Fibroblast of skin of left biceps (primary cell): ENCODE data around the gene HOXA2.

ENCODE experiments used
- DNase-seq, 2 experiments: peaks; one replicate each; pipeline ENCODE4 v3.0.0-alpha.2; 2013; ENCODE audit warnings: low read depth in 2 of 2

The HOXA2 gene

DNA sequence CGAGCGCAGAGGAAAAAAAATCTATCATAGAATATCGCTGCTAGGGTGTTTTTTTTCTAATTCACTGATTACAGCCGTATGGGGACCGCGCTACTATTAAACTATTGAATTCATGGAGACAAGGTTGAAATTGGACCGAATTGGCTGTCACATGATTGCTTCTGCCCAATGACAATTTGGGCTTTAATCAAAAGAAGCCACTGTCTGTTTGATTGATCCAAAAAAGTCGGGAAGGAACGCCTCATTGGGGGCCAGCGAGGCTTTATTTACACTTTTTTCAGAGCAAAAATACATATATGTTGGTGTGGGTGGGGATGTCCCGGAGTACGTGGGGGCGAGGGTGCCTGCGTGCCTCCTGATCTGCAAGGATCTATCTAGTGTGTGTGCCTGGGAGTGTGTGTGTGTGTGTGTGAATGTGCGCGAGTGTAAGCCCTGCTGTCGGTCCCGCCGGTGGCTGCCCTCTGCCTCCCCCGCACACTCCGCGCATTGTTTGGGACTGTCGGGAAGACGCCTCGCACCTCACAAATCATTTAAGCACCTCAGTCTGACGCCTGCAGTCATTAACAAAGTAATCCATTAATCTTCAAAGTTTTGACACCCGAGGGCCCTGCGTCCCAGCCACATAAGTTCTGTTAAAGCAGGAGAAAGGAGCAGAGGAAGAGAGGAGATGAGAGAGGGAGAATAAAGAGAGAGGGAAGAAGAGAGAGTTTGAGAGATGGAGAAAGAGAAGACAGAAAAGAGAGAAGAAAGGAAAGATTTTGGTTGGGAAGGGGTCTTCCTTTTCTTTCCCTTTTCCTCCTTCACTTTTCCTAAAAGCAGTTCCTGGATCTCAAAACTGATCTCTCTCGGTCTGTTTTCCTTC lies at the start of gene HOXA2:
Gene HOXA2, minus strand, starts transcription at position 103 of the 862 bp plus-strand sequence. CDS start 183 bp downstream, outside the sequence.
- DNase-seq: no peak

DNA sequence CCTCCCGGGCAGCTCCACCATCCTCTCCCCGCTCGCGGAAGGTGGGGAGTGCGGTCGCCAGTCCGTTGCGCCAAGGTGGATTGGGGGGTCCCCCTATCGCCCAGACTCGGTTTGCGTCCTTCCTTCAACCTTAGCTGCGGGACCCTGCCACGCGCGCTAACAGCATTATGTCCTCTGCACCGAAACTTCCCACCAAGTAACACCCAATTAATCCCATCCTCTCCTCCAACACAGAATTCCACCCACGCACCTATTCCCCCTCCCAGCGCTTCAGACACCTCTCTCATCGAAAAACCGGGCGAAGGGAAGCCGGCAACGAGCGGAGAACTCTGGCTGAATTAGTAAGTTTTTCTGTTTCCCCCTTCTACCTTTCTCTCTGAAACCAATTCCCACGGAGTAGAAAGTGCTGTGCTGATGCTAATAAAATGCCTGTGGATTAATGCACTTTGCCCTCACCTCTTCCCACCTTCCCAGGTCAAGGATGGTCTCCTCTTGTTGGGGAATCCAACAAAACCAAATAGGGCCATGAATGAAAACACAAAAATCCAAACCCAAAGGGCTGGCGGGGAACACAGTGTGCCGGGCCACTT lies 49.0 kb upstream of the HOXA2 start:
- DNase-seq: no peak

DNA sequence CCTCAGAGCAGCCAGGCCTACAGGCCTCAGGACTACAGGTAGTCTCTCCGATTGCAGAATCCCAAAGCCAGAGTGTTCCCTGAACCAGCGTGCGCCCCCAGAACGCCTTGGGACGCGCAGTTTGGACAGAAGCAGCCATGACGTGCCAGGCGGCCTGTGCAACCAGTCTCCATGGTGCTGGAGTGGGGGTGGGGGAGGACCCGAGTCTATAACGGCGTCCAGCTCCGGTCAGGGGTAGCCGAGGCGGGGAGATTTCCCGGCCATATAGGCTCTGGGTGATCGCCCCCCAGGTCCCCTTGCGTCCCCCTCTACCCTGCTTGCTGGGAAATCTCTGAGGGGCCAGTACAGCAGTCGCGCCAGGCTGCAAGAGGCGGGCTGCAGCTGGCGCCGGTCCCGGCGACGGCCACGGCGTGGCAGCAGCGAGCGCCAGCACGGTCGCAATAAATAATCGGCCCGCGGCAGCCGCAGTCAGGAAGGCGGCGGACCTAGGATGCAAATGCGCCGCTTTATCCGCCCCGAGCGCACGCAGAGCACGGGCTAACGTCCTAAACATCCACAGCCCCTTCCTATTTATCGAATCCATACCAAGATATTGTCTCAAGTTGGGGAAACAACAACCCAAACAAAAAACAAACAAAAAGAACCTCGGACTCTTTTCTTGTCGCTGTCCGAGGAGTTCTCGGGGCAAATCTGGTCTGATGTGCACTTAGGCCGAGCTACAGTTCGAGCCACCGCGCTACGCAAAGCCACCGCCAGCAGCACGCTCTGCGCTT lies 48.3 kb upstream of the HOXA2 start:
- peak in 1 of 2 experiments; percentile 53 for DNase-seq

DNA sequence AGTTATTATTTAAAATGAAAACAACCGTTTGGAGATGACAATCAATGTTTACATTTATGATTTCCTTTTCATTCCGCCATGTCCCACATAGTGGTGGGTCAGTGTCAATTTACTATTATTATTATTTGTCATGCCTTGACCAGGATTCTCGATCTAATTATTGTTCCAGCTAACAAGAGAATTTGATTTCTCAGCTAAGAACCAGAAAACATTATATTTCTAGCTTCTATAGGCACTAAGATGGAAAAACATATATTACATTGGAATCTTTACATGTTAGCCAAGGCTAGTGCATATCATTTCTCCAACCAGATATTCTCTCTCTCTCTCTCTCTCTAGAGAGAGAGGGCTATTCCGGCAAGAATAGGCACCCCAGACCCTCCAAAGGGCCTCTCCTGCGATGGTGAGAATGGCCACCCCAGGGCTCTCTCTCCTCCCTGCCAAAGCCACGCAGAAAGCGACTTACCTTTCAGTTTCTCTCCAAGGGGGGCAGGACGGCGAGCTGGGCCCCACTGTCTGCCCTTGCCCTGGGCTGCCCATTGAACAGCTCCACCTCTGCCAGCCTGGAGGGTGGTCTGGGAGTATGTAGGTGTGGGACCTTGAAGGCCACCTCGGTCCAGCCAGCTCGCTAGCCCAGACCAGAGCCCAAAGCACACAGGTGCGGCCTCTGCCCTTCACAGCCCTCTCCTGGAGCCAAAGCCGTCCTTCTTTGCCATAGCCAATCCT lies 47.5 kb upstream of the HOXA2 start:
- no peak for DNase-seq

DNA sequence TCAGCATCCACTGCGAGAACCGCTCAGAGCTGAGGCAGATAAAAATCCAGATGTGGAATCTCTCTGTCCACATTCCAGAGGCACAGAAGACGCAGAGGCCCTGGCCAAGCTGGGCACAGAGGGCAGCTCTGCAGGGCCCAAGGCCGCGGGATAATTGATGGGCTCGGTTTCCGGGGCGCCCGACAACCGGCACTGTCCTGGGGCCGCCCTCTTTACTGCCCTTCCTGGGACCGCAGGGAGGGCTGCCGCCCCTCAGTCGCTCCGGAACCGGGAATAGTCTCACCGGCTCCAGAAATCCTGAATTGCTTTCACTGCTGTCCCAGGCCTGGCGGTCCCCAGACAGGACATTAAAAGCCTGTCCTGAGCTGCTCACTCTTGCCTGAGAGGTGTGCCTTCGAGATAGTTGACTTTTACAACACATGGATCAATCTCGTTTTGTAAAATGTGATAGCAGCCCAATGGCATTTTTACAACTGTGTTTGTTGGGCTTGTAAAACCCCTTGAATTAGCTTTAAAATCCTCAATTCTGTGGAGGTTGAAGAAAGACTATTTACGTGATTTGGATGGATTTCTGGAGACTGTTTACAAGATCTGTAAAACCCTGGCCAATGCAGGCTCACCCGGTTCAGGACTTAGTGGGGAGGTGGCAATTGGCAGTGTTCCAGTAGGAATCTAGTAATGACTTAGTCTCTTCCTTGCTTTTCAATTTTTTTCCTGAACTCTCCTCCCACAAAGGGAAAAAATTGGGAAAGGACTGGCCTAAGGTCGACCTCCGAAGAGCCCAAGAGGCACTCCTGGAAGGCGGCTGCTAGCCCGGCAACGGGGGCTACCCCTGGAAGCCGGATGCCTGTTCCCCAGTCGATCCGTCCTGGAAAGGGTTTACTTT lies 46.5 kb upstream of the HOXA2 start:
- DNase-seq: no peak

DNA sequence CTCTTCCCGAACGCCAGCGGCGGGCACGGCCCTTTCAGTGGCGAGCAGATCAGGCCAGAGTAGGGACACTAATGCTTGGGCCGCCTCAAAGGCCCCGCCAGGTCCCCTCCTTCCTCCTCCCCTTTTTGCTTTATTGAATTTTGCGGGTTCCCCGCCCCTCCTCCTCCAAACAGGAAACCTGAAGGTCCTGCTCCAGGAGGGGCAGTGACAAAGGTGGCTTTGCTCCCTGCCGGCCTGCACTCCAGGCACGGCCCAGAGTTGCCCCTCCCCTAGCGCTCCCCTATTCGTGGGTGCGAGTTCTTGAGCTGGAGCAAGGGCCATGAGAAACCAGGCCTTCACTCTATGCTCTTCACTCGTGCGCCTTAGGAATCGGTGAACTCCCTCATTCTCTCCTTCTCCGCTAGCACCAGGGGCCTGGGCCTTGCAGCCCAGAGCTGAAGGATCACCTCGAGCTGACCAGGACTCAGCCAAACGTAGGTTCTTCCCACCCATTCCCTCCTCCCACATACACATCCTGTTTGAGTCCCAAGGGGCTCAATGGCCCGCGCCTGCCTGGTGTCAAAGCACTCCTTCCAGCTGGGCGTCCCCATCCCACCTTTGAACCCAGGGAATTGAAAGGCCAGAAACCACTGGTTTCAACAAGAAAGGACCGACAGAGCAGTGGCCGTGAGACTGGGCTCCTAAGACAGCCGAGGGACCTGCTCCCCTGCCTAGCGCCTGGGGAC lies 45.7 kb upstream of the HOXA2 start:
- no peak for DNase-seq

DNA sequence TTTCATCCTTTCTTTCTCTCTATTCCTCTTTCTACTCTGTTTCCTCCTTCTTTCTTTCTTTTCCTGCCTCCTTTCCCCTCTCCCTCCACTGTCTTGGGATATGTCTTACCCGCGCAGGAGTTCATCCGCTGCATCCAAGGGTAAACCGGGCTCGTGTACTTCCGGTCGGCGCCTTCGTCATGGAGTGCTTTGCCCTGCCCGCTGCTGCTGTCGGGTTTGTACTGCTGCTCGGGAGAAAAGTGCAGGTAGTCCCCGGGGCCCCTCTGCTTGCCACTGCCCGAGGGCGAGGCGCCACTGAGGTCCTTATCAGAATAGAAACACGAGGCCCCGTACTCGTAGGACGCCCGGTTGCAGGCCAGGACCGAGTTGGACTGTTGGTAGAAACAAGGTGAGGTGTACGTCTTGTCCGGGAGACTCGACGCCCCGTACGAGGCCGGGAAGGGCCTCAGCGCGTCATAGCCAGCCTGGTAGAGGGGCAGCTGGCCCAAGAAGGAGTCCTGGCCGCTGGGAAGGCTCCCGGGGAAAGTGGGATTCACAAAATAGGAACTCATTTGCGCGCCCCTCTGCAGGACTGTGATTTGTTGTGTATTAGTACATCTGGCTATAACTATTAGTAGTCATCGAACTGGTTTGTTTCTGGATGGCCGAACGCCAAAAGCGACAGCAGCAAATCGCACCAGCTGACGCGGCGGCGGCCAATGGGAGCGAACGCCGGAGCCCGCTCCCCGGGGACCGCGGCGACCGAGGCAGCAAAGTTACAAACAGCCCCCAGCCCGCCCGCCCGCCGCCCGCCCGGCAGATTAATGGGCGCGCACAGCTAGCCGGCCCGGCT lies 44.9 kb upstream of the HOXA2 start, which contains the start of gene HOXA6:
Gene HOXA6, minus strand, starts transcription at position 576 of the 832 bp plus-strand sequence. Its CDS starts 25 bp downstream, at position 551.
- no peak for DNase-seq

DNA sequence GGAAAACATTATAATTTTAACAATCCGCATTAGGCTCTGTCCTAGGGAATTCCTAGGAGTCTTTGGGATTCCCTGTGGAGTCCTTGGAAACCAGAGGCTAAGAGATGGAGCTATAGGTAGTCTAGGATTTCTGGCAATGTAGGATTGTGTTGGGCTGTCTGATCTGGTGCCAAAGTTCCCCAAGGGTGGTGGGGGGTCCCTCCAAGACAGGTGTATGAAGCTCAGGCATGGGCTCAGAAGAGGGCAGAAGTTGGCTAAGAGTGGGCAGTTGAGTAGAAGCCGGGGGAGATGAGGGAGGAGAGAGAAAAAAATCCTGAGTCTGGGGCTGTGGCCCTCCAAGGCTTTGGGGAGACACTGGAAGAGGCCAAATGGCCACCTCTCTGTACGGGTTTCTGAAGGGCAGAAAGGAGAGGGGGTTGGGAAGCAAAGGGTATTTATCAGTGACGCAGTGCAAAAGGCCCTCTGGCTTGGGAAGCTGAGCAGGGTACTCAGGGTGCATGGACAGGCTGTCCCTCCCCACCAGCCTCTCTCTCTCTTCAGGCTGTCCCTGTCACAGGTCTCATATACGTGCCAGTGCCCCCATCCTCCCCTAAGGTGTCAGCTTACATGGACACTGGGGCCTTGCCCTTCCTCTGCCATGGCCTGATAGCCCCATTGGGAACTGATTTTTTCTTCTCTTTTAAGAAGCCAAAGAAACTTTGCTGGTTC lies 44.2 kb upstream of the HOXA2 start:
- DNase-seq: no peak

DNA sequence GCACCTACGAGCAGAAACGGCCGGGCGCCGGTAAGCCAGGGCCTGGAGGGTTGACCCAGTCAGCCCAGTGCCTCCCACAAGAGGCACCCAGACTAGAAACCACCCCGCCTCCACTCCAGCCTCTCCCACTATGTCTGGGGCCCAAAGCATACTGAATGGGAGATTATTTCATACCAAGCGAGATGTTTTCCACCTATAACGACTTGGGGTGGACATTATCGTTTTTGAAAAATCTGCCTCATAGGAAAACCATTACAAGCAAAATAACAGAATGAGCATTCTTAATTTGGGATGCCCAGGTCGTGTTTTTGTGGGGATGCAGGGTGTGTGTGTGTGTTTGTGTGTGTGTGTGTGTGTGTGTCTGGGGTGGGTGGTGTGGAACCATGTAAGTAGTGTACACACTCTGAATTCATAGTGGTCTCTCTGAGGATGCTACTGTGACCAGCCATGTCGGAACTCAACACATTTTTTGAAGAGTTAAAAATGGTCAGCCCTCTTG lies 43.5 kb upstream of the HOXA2 start:
- DNase-seq: no peak

DNA sequence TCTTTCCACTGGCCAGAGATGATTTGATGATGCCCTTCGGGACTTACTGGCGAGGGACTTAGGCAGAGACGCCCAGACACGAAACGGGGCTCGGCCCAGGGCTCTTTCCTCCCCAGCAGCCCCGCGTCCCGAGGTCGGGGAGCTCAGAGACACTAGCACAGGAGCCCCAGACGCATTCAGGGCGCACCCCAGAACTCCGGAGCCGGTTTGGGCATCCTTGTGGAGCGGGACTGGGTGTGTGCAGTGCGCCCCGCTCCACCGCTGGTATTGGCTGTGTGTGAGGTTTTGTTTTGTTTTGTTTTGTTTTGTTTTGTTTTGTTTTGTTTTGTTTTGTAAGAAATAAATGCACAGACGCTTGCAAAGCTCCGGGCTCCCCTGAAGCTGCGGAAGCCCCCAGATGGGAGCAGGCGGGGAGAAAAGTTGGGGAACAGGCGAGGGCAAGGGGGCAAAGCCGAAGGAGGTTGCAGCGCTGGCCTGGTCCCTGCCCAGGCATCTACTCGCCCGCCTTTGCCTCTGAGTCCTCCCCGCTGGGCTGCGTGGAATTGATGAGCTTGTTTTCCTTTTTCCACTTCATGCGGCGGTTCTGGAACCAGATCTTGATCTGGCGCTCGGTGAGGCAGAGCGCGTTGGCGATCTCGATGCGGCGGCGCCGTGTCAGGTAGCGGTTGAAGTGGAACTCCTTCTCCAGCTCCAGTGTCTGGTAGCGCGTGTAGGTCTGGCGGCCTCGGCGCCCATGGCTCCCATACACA lies 42.9 kb upstream of the HOXA2 start:
- no peak for DNase-seq

DNA sequence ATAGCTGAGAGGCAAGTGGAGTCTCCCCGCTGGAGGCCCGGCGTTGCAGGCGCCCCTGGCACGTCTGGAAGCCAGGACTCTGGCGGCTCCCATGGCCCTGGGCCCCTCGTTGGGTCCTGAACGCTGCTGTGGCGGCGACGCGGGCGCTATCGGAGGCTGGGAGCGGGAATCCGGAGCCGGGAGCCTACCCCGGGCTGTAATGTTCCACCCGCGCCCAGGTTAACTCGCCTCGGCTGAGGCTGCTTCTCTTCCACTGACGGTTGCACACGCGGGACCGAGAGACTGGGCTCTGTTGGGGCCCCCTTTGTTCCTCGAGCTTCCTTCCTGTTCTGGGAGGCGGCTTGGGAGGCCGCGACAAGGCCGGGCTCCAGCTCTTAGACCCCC lies 42.3 kb upstream of the HOXA2 start:
- no peak for DNase-seq

DNA sequence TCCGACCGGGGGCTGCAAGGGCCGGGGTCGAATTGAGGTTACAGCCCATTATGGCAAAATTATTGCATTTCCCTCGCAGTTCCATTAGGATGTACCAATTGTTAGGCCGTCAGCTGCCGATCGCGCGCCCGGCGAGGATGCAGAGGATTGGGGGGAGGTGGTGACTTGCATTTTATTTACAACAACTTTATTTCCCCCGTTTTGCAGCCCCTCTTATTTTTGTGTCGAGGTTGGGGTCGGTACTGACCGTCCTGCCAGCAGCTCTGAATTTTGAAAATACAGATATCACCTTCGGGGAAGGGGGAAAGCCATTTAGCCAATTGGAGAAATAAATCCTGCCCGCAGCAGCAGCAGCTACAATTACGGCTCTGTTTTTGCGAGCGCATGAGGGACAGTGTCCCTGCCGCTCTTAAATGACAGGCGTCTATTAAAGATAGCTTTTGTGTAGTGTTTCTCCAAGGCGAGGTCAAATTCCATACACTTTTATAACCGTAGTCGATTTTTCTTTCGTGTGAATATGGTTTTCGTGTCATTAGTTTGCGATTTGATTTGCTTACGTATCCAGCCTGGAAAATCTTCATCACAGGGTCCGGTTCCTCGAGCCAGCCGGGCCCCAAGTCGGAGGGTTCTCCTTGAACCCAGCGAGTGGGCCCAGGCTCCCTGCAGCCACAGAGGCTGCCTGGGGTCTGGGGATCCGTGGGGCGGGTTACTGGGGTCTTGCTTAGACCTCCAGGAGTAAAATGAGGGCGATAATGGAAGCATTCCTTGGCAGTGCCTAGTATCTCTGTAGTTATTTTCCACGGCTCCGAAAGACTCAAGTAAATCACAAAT lies 41.7 kb upstream of the HOXA2 start:
- DNase-seq: no peak

DNA sequence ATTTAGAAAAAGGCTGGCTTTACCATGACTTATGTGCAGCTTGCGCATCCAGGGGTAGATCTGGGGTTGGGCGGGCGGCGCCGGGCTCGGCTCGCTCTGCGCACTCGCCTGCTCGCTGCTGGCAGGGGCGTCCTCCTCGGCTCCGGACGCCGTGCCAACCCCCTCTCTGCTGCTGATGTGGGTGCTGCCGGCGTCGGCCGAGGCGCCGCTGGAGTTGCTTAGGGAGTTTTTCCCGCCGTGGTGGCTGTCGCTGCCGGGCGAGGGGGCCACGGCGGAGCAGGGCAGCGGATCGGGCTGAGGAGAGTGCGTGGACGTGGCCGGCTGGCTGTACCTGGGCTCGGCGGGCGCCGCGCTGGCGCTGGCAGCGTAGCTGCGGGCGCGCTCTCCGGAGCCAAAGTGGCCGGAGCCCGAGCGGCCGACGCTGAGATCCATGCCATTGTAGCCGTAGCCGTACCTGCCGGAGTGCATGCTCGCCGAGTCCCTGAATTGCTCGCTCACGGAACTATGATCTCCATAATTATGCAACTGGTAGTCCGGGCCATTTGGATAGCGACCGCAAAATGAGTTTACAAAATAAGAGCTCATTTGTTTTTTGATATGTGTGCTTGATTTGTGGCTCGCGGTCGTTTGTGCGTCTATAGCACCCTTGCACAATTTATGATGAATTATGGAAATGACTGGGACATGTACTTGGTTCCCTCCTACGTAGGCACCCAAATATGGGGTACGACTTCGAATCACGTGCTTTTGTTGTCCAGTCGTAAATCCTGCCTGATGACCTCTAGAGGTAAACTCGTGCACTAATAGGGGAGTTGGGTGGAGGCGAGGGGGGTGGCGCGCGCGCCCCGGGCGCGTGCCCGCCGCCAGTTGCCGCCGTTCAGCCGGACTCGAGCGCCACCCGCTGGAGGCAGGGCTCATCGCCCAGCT lies 40.8 kb upstream of the HOXA2 start, which contains the start of gene HOXA5:
Gene HOXA5, minus strand, starts transcription at position 659 of the 927 bp plus-strand sequence. Its CDS starts 74 bp downstream, at position 585.
- DNase-seq: no peak

DNA sequence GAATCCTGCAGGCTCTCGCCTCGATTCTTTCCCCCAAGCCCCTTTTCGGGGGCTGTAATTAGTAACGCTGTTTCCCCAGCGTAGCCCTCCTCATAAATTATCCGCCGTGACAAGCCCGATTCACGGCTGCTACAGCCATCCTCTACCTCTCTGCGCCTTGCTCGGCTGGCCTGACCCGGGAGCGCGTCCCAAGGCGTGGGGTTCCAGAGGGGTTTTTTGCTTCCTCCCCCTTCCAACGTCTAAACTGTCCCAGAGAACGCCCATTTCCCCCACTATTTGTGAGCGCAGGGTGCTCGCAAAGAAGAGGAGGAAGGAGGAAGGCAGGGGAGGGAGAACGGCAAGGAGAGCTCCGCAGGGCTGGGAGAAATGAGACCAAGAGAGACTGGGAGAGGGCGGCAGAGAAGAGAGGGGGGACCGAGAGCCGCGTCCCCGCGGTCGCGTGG lies 40.1 kb upstream of the HOXA2 start:
- no peak for DNase-seq

DNA sequence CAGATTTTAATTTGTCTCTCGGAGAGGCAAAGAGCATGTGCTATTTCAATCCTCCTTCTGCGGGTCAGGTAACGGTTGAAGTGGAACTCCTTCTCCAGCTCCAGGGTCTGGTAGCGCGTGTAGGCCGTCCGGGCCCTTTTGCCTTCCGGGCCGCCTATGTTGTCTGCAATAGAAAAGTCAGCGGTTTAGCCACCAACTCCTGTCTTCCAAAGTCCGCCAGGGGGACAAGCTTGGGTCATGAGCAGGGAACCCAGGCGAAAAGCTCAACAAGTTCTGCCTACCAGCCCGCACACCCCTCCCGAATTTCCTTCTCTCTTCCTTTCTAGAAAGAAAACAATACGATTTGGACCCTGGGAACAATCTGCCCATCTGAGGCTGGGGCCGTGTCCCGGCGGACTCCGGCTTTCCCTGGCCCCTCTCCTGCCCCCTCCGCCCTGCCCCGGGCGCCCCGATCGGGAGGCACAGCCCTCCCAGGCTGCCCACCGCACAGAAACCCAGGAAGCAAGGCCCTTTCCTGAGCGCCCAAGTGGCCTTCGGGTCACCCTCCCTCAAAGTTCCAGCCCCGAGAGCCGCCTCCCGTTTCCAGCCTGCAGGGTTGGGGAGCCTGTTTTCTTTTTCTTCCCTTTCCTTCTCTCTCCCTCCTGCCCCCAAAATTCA lies 39.6 kb upstream of the HOXA2 start:
- DNase-seq: no peak
